GM21515 (cell line): ENCODE results near the gene NFATC3.

ENCODE experiments used
- ATAC-seq: cut with Tn5 transposase; IDR thresholded peaks from one replicate; pipeline ENCODE4 v1.9.1; 2021; ENCODE audit not compliant: unreplicated experiment

Gene NFATC3

DNA sequence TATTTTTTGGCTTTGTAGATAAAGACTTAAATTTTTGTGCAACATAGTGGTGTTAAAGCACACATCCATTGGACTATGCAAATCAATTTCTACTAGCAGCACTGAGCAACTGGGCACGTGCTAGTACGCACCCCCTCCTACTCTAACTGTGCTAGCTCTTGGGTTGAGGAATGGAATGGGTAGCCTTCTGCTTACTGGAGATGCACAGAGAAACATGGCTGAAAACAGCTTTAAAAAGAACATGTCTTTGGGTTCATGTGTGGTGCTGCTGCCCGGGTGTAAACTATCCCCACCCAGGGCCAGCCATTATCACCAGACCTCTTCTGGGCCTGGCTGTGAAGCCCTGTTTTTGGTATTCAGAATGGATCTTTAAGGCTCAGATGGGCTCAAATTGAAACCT, 143.5 kb downstream of the NFATC3 start:
- no peak for ATAC-seq

DNA sequence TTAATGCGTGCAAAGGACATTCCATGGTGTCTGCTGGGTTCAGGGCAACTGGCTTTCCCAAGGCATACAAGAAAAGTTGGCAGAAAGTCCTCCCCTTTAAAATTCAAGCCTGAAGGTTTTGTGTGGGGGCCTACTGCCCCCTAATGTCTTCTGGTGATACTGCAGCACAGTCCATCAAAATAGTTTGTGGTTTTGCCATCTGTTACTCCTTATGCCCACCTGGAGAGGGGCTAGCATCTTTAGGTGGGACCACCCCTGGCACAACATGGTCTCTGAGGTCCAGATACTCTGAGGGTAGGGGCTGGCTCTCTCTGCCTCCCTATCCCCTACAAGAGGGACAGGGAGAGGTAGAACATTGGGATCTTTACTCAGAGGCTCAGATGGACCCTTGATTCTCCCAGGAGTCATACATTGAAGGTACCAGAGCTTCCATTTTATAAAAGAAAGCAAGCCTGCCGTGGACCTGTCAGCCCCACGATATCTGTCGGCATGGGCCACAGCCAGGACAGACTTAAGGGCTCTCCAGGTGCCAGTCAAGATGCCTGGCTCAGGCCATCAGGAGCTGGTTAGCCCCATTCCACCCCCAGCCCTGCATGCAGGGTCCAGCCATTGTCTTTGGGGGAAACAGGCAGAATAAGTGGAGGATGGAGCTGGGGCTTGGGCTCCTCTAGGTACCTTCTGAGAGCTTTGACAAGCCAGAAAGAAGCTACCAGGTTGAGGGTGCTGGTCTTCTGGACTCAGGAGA, 144.4 kb downstream of the NFATC3 start:
- ATAC-seq = no peak

DNA sequence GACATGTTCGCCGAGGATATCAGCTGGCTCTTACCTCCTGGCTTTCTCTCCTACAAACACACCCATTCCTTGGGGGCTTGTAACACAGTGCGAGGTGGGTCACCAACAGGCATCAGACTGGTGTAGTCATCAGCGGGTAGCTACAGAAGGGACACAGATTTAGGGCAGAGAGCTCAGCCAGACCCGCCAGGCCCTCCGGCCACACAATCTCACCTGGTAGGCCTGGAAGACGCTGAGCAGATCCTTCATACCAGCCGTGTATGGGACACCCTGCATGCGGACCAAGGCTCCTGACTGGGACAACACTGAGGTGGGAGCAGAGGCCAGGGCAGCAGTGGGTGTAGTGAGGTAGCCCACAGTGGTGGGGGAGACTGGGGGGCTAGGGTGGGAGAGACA, 145.0 kb downstream of the NFATC3 start:
- no peak for ATAC-seq

DNA sequence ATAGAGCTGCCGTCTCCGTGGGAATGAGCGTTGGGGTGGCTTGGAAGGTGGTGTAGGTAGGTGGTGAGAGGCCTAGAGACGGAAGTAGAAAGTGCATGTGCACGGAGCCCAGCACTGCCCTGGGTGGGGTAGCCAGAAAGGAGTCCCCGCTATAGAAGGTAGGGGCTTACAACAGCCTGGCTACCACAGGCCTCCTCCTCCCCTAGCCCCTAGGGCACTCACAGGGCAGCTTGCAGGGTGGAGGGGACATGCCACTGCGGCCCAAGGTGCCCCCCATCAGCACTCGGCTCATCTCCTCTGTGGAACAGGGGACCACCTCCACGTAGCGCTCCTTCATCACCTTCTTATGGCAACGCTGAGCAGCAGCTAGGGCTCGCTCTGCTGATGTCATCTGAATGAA, 145.8 kb downstream of the NFATC3 start:
- ATAC-seq = no peak

DNA sequence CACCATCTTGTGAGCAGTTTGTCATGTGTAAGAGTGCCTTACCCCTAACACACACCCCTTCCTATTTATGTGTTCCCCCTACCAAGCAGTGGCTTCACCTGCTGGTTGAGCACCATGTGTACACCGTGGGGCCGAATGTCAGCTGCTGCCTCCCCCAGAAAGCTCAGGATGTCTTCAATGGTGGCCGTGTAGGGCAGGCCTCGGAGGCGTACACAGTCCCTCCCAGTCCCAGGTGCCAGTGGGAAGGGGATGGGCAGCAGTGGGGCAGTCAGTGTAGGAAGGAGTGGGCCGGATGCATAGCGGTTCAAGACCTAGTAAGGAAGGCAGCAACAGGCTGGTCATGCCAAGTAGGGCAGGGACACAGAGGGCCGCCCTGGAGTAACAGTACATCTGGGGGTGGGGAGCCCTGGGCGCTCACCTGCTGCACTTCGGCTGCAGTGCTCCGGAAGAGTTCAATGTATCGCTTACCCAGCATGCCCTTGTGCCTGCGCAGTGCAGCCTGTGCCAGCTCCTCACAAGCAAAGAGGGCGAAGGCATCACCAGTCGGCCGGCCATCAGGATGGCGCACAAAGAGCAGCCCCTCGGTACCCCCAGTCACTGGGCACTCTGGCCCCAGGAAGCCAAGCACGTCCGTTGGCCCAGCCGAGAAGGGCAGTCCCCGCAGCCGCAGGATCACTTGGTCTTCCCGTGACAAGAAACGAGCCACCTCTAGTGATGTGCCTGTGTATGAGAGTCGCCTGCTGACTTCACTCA, 146.4 kb downstream of the NFATC3 start:
- no peak for ATAC-seq

DNA sequence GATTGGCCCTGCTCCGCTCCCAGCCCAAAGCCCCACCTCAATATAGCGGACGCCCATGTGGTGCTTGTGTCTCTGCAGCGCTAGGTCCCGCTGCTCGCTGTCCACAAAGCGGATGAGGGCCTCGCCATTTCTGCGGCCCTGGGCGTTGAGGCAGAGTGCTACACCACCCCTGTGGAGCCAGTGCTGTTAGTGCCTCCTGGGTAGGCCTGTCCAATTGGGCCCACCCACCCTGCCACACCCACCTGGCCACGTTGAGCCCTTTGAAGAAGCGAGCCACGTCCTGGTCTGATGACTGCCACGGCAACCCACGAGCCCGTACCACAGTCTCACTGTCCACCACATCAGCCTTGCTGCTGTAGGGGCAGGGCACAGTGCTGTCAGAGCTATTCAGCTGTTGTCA, 147.2 kb downstream of the NFATC3 start:
- no peak for ATAC-seq

DNA sequence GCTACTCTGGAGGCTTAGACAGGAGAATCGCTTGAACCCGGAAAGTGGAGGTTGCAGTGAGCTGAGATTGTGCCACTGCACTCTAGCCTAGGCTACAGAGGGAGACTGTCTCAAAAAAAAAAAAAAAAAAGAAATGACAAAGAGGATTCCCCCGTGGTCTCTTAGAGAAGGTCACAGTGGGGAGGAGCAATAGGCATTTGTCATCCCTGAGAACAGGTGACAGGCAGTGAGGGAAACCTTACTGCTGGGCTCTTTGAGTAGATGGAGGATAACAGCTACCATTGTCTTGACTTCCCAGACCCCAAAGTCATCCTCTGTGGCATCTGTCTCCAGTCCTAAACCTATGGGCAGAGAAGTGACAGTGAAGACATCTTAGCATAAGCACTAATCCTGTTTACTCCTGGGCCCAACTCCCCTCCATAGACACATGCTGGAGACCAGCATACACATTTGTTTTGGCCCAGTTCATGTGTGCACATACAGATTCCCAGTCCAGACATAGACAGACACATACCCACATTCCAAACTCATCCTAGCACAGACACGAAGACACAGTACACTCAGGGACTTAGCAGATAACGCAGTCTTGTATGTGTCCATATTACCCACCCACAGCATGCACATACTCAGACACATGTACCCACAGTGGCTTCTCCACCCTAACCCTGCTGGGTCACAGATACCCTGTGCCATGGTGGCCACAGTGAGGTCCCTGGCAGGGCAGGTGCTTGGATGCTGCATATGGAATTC, 148.1 kb downstream of the NFATC3 start:
- ATAC-seq = no peak

DNA sequence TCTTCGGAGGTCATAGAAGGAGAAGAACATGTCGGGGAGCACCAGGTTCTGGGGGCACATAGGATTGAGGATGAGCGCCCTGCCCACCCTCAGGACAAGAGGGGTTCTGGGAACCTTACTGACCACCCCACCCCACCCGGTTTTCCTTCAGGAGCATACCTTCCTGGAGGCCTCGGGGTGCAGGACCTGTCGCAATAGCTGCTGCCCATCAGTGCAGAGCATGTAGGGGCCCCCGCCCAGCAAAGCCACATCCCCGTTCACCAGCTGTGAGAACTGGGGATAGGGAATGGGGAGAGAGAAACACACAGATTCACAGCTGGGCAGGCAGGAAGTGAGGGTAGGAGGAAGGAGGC, 148.6 kb downstream of the NFATC3 start:
- no peak for ATAC-seq

DNA sequence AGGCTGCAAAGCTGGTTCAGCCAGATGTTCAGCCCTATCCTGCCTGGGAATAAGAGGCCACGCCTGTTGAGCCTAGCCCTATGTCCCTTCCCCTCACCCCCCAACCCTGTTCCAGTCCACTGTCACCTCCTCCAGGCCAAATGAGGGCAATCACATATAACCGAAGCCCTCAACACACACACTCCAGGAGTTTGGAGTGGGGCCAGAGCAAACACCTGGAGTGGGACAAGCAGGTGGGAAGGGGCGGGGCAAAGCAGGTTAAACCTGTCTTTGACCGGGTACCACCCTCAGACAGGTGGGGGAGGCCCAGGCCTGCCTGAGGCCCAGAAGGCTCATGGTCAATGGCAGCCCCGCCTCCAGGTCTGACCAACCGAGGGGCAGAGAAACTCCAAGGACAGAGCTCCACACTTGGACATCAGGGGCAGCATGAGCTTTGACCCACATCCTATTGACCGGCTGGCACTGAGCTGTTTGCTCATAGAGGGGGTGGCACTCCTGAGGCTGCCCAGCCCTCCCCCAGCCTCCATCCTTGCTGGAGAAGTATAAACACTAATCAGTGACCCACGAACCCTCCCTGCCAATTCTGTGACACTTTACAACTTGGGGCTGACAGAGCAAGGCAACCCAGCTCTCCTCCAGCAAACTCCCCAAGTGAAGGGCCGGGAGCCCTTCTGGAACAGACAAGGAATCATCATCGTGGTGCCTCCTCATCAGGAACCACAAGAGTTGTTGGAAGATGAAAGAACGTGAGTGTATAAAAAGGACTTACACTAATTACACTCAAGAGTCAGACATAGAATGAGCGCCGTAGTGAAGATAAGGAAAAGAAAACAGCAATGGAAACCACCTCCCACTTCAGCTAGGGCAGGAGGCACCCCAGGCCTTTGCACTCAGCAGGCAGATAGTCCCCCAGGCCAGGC, 149.3 kb downstream of the NFATC3 start:
- no peak for ATAC-seq

DNA sequence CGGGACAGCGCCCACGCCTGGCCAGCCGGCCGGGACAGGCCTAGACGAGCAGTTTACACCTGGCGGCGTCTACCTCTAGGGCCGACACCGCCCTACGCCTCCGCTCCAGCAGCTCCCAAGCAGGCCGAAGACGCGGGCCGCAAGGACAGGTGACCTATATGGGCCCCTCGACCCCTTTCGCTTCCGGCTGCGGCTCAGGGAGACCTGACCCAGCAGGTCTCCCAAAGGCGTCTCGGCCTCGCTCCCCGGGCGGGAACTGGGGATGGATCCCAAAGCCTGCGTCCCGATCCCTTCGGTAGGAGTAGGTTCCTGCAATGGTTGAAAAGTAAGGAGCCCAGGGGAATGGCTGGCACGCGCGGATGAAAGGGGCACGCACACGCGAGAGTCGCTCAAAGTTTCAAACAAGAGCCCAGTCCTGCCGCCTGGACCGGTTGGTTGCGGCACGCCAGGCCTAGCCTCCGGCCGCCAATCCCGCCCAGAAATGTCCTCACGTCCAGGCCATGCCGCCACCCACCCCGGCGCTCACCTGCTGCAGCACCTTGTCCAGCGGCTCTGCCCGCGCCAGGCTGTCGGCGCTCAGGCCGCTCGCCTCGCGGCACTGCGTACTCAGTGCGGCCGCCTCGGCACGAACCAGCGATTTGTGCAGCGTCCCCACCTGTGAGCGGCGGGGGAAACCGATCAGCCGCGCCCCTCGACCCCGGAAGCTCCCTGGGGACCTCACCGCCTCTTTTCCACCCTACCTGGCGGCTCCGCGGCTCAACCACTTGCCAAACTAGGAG, 150.1 kb downstream of the NFATC3 start:
- ATAC-seq = no peak

DNA sequence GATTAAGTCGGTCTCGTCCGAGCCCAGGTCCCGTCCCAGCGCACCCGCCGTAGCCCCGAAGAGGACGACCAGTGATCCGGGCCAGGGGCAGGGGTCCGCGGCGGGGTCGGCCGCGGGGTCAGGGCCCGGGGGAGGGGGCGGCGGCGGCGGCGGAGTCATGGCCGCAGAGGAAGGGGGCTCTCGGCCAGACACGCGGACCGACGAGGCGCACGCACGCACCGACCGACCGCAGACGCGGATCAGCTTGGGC, 150.6 kb downstream of the NFATC3 start, which contains the start of gene ESRP2:
Gene ESRP2 (minus strand): TSS at position 241 of the 250 bp plus-strand sequence. CDS start 82 bp downstream, at position 159.
- ATAC-seq = no peak

DNA sequence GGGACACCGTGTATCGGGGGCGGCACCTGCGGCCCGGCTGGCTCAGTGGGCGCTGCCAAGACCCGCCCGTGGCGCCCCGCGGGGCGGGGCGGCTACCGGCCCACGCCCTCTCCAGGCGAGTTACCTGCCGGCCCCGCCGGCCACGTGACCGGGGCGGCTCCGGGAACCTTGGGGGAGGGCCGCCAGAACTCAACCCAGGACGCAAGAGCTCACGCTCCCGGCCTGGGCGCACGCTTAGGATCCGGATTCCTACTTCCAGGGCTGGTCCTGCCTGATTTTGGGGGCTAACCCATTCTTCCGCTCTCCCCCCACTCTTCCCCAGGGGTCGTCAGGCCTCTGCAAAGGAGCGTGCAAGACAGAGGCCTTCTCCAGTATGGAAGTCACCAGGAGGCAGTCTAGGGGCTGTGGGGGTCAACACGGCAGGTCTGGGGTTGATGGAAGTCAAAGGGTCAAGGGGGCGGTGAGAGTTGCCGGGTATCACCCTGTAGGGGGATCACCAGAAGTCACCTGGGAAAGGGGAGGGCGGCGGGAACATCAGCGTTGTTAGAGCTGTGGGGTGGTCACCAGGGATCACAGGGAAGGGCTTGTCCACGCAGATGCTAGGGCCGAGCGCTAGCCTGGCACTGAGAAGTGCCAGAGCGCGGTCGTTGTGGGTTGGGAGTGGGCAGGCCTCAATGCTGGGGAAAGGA, 151.1 kb downstream of the NFATC3 start:
- no peak for ATAC-seq

DNA sequence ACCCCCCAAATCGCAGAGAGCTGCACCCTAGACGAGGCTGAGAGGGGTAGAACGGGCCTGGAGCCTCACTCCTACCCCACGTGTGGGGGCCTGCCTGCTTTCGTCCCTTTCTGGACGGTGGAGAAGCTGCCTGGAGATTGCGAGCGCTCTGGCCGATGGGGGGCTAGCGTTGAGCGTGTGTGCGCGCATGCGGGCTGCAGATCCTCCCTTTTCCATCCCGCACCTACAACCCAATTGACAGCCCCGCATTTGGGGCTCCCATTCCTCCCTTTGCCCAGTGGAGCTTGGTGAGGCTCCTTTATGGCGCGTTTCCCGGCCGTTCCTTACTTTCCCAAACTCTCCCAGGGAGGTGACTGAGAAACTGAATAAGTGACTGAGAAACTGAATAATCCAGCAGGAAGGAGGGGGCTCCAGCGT, 151.7 kb downstream of the NFATC3 start:
- no peak for ATAC-seq

DNA sequence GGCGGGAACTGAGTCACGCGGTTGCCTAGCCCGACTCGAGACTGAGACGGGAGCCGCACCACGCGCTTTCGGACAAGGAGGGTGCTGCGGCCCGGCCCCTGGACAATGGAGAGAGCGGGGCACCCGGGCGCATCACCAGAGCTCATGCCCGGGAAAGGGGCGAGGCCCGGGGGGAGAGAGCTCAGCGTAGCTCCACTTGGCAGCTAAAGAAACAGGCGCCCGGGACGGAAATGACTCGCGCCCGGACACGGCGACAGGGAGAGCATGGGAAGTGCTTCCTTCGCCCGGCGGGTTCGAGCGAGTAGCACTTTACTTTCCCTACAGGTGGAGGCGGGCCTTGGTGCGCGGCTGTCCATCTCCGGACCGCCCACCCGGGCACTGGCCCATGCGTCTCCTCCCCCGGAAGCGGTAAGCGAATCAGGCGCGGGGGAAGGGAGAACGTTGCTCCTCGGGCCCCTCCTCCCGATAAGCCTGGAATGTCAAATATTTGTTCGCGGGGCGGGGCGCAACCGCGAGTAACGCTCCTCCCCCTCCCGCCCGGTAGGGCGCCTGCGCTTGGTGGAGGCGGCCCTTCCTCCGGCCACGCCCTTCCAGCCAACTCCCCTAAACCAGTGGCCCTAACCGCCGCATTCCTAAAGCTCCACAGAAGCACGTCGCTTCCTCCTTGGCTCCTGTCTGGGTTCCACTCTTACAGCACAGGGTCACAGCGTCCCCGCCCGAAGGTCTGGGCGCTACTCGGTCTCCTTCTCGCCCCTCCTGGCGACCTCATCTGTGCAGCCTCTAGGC, 152.3 kb downstream of the NFATC3 start:
- peak; percentile 73 for ATAC-seq

DNA sequence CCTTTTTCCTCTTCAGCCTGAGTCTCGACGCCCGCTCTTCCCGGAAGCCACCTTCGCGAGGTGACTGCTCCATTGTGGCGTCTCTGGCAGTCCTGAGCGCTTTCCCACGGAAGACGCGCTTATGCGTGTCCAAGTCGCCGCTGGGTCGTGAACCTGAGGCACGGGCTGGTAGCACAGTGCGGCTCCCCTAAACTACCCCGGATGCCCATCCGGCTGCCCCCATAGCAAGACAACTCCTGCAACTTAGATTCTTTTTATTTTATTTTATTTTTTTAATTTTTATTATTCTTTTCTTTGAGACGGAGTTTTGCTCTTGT, 152.8 kb downstream of the NFATC3 start:
- no peak for ATAC-seq

DNA sequence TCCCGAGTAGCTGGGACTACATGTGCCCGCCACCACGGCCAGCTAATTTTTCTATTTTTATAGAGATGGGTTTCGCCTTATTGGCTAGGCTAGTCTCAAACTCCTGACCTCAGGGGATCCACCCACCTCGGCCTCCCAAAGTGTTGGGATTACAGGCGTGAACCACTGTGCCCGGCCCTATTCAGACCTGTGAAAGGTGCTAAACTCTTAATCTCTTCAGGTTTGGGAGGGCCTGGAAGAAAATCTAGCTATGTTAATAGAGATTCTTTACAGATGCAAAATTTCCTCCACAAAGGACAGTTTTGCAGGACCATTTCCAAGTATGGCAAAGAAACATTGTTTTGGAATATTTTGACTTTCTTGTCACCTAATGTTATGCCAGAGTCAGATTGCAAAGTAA, 156.9 kb downstream of the NFATC3 start:
- no peak for ATAC-seq

DNA sequence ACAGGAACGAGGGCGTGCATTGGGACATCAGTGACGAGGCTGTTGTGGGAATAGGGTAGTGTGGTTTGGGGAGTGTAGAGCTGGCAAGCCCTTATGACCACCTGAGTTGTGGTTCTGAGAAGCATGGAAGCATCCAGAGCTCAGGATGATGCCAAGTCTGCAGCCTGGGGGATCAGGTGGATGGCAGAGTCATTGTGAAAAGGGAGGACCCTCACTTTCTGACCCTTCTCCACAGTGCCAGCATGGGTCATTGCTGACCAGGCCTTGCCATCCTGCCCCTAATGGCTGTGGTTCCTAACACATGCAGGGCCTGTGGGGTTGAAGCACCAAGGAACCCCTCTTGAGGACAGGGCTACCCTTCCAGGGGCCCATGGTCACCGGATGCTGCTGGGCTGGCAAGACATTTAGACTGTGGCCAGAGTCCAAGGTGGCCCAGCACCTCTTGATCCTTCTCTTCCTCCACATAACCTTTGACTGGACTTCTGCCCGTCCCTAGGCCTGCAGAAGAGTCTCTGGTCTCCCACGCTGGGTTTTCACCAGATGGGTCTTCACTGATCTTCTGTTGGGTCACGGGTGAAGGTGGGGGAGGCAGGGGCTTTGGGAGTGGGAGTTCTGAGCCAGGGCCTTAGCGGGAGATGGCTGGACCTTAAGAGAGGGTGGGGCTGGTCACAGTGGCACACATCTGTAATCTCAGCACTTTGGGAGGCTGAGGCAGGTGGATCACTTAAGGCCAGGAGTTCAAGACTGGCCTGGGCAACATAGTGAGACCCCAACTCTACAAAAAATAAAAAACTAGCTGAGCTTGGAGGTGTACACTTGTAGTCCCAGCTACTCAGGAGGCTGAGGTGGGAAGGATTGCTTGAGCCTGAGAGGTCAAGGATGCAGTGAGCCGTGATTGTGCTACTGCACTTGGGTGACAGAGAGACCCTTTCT, 158.0 kb downstream of the NFATC3 start:
- ATAC-seq = no peak

DNA sequence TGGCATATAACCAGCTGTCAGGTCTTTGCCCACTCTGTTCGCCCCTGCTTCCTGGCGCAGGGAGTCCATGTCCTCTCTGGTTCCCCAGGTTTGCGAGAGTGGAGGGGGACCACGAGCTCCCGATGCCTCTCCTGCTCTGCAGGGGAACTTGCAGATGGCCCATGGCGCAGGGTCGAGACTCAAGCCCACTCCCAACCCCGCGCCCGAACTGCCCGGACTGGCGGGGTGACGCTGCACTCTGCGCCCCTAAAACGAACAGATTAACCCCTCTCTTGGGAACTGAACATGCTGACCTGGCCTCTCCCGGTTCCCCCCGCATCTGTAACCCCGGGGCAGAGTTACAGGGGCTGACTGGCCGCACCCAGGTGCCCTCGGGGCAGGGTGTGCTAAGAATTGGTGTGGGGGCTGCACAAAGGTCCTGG, 159.3 kb downstream of the NFATC3 start:
- no peak for ATAC-seq
